Ascending aorta (tissue), 2 donors: Measurements from ENCODE around the gene KCNH8. TPM values are rescaled to one million over a fixed set of nuclear protein-coding genes. Genes with fewer than 3 reads are reported as not detected.

Source experiments
- DNase-seq, 2 donors: peaks; one replicate each; pipeline ENCODE4 v3.0.0-alpha.2; 2019; ENCODE audit warnings: low spot score in 2 of 2
- H3K27ac ChIP-seq, 2 donors: fragments of 200-600 bp; sonication (generic); one replicate each; pipeline ENCODE4 v1.5.1; 2016 to 2017; ENCODE audit warnings: mild to moderate bottlenecking in 1 of 2
- H3K27me3 ChIP-seq: fragments of 200-600 bp; sonication (generic); one replicate; pipeline ENCODE4 v1.5.1; 2017
- H3K36me3 ChIP-seq, 2 donors: fragments of 200-600 bp; sonication (generic); one replicate each; pipeline ENCODE4 v1.5.1; 2016
- H3K4me1 ChIP-seq, 2 donors: fragments of 200-600 bp; sonication (generic); one replicate each; pipeline ENCODE4 v1.5.1; 2016 to 2017; ENCODE audit warnings: mild to moderate bottlenecking in 1 of 2
- H3K4me3 ChIP-seq, 2 donors: fragments of 200-600 bp; sonication (generic); one replicate each; pipeline ENCODE4 v1.5.1; 2016 to 2017; ENCODE audit warnings: mild to moderate bottlenecking in 1 of 2
- H3K9me3 ChIP-seq, 2 donors: fragments of 200-600 bp; sonication (generic); one replicate each; pipeline ENCODE4 v1.5.1; 2016
- intact Hi-C: fragments of 100-400 bp; cut with DNase I; formaldehyde crosslinking; loops from one replicate; pipeline ENCODE4 v1.15.1; 2023
- total RNA-seq: library from RNA; depleted of rRNA; stranded (reverse); fragments of >200 nt; gene quantifications from one replicate; pipeline ENCODE4 v1.1.0, GENCODE V29; 2016
- TF ChIP-seq, protein P1 (sequence below), 3 experiments: fragments of 200-600 bp in 2 of 3; fragments of 450-650 bp in 1 of 3; sonication (generic) in 2 of 3; IDR thresholded peaks; one replicate each; pipeline ENCODE4 v1.5.1; 2016 to 2019; ENCODE audit warnings: antibody characterized with exemption in 3 of 3, mild to moderate bottlenecking in 1 of 3, moderate library complexity in 1 of 3

KCNH8 gene
- total RNA-seq, 1 donor from 2014 or later: not detected

DNA sequence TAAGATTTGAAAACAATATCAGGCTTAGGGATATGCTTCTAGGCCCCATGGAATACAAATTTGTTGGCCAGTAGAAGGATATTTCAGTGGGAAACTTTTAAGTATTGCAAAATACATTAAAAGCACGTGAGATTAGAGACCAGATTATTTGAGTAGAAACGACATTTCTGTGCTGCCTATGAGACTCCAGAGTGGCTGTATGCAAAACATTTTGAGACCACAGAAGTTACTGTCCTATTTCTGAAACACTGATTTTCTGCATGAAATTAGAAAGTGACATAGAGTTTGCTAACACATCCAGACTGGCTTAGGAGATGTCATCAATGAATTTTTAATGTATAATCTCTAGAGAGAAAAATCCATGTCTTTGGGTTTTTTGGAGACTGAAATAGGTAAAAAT is 99.8 kb downstream of the KCNH8 start:
- Histone ChIP-seq H3K4me3 (no peak overlapping the region), H3K27ac (no peak overlapping the region), H3K27me3 (no peaks in the 10 kb centered on the region), H3K36me3 (no peaks in the 10 kb centered on the region), H3K4me1 (no peaks in the 10 kb centered on the region), H3K9me3 (no peaks in the 10 kb centered on the region)
- intact Hi-C loops: no loop called here
- TF ChIP-seq, protein P1, sequence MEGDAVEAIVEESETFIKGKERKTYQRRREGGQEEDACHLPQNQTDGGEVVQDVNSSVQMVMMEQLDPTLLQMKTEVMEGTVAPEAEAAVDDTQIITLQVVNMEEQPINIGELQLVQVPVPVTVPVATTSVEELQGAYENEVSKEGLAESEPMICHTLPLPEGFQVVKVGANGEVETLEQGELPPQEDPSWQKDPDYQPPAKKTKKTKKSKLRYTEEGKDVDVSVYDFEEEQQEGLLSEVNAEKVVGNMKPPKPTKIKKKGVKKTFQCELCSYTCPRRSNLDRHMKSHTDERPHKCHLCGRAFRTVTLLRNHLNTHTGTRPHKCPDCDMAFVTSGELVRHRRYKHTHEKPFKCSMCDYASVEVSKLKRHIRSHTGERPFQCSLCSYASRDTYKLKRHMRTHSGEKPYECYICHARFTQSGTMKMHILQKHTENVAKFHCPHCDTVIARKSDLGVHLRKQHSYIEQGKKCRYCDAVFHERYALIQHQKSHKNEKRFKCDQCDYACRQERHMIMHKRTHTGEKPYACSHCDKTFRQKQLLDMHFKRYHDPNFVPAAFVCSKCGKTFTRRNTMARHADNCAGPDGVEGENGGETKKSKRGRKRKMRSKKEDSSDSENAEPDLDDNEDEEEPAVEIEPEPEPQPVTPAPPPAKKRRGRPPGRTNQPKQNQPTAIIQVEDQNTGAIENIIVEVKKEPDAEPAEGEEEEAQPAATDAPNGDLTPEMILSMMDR (IDR thresholded peaks at IDR 0.05): no peak
- no peak for DNase-seq

DNA sequence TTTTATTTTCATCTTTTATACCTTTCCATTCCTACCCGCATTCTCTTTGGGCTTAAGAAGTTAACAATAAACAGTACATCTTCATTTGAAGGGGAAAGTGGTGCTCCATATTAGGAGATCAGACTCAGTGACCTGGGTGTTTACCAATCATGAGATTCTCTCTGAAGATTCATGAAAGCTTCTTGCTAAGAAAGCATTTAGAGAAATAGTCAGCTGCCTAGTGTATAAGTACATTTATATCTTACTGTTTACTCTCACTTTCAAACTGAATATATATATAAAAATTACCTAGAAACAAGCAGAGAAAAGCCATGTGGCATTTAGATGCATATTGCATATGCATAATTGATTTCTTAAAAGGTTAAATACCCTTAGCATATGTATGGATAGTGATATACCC is 100.5 kb downstream of the KCNH8 start:
- TF ChIP-seq, protein P1 (IDR thresholded peaks at IDR 0.05): no peak
- Histone ChIP-seq H3K9me3 (no peaks in the 10 kb centered on the region), H3K27me3 (no peaks in the 10 kb centered on the region), H3K36me3 (no peaks in the 10 kb centered on the region), H3K27ac (no peak overlapping the region), H3K4me3 (no peak overlapping the region), H3K4me1 (no peaks in the 10 kb centered on the region)
- DNase-seq: no peak
- intact Hi-C loops: no loop called here

DNA sequence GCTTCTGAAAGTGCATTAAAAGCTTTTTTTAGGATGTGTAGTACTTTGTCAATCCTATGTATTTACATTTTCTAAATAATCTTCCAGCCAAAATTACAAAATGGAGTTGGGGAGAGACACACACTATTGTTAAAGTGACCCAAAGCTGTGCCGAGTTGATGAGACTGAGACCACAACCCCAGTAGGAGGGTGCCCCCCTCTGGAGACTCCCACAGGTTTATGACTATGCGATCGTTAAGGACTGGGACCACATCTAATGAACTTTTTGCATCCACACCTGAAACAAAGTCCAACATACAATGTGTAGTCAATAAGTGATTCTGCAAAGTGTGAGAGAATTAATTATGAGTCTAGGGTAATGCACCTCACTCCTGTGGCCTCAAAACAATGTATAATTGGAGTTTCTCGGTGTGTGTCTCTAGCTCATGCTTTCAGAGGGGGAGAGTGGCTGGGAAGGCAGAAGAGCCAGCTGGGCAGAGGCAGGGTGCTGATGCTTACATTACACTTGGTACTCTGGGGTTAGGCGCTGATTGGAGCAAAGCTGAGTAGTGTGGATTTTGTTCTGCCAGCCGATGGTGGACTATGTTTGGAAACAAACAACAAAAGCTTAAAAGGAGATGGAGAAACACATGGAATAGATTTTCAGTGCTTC is 102.8 kb downstream of the KCNH8 start:
- intact Hi-C loops: no loop called here
- TF ChIP-seq, protein P1 (IDR thresholded peaks at IDR 0.05): no peak

DNA sequence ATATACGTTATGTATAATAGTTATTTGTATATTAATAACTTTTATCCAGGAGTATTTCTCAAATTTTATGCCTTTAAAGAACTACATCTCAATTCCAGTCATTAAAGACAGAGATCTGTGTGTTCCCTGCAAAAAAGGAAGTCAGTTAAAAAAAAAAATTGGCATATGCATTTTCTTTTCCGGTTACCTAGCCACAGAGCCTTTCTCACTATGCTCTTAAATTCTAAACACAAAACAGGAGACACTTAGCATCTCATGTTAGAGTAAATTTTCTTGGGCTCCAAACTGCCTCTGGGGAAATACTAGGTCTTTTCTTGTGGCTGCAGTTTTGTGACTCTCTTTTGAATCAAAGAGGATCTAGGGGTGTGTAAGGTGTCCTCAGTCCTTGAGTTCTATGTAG is 105.9 kb downstream of the KCNH8 start:
- Histone ChIP-seq H3K4me3 (no peak overlapping the region), H3K9me3 (no peaks in the 10 kb centered on the region), H3K27me3 (no peaks in the 10 kb centered on the region), H3K27ac (no peak overlapping the region), H3K4me1 (no peaks in the 10 kb centered on the region), H3K36me3 (no peaks in the 10 kb centered on the region)
- intact Hi-C loops: no loop called here
- DNase-seq: no peak
- TF ChIP-seq, protein P1 (IDR thresholded peaks at IDR 0.05): no peak

More for the DNA sequence above, 102.8 kb downstream of the KCNH8 start:
- Histone ChIP-seq H3K27me3 (no peaks in the 10 kb centered on the region), H3K27ac (no peak overlapping the region), H3K36me3 (no peaks in the 10 kb centered on the region), H3K4me3 (no peak overlapping the region), H3K4me1 (no peaks in the 10 kb centered on the region), H3K9me3 (no peaks in the 10 kb centered on the region)
- no peak for DNase-seq

DNA sequence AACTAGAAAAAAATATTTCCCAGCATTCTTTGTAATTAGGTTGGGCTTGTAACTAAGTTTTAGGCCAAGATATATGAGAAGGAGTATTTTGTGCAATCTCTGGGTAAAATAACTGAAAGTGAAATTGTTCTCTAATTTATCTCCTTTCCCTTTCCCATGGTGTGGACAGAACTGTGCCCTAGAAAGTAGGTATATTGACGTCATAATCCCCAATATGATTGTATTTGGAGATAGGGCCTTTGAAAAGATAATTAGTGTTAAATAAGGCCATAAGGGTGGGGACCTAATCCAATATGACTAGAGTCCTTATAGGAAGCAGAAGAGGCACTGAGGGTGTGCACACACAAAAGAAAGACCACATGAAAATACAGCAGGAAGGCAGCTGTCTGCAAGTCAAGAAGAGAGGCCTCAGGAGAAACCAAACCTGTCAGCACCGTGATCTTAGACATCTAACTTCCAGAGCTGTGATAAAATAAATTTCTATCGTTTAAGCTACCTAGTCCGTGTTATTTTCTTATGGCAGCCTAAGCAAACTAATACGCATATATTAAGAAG is 106.6 kb downstream of the KCNH8 start:
- H3K27me3 ChIP-seq: no peaks in the 10 kb centered on the region
- H3K36me3 ChIP-seq: no peaks in the 10 kb centered on the region
- no peak overlapping the region for H3K4me3 ChIP-seq
- H3K27ac ChIP-seq: no peak overlapping the region
- H3K9me3 ChIP-seq: no peaks in the 10 kb centered on the region
- intact Hi-C loops: no loop called here
- TF ChIP-seq, protein P1 (IDR thresholded peaks at IDR 0.05): no peak
- no peaks in the 10 kb centered on the region for H3K4me1 ChIP-seq
- DNase-seq: no peak
